HepG2 (cell line): ENCODE measurements around the gene VAPB.

Experiments used
- BRCA1 ChIP-seq: sonication (generic); formaldehyde crosslinking; IDR thresholded peaks from 2 replicates; pipeline ENCODE4 v1.4.0; 2020; ENCODE audit warnings: missing genetic modification reagents
- ZSCAN5A ChIP-seq: sonication (generic); formaldehyde crosslinking; IDR thresholded peaks from 2 replicates; pipeline ENCODE4 v1.8.0; 2022; ENCODE audit warnings: mild to moderate bottlenecking, missing genetic modification reagents, borderline replicate concordance
- TF ChIP-seq, protein P1 (sequence below): sonication (generic); formaldehyde crosslinking; IDR thresholded peaks from 2 replicates; pipeline ENCODE4 v1.9.0; 2022; ENCODE audit warnings: missing genetic modification reagents, mild to moderate bottlenecking, borderline replicate concordance
- TF ChIP-seq, protein P2 (sequence below): sonication (generic); formaldehyde crosslinking; IDR thresholded peaks from 2 replicates; pipeline ENCODE4 v1.4.0; 2020; ENCODE audit warnings: mild to moderate bottlenecking, missing genetic modification reagents

DNA sequence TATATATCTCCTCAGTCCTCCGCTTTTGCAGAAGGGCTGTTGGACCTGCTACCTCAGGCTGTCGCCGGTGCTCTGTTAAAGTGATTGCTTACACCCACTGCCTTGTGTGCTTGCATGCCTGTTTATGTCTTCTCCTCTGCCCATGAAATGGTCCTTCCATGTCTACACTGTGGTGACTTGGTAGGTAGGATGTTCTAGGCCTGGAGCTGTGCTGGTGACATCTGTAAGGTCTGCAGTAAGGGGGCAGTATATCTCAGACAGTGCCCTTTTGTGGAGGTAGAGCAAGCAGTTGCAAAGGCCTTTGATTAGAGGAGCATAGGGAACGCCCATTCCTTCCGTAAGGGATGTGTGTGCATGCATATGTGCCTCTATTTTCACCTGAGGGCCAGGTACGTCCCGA, 40.3 kb downstream of the VAPB start:
- no peak for TF ChIP-seq ZSCAN5A (CRISPR knock-in tag)
- TF ChIP-seq, protein P1, sequence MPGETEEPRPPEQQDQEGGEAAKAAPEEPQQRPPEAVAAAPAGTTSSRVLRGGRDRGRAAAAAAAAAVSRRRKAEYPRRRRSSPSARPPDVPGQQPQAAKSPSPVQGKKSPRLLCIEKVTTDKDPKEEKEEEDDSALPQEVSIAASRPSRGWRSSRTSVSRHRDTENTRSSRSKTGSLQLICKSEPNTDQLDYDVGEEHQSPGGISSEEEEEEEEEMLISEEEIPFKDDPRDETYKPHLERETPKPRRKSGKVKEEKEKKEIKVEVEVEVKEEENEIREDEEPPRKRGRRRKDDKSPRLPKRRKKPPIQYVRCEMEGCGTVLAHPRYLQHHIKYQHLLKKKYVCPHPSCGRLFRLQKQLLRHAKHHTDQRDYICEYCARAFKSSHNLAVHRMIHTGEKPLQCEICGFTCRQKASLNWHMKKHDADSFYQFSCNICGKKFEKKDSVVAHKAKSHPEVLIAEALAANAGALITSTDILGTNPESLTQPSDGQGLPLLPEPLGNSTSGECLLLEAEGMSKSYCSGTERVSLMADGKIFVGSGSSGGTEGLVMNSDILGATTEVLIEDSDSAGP (CRISPR knock-in tag) = no peak
- TF ChIP-seq, protein P2, sequence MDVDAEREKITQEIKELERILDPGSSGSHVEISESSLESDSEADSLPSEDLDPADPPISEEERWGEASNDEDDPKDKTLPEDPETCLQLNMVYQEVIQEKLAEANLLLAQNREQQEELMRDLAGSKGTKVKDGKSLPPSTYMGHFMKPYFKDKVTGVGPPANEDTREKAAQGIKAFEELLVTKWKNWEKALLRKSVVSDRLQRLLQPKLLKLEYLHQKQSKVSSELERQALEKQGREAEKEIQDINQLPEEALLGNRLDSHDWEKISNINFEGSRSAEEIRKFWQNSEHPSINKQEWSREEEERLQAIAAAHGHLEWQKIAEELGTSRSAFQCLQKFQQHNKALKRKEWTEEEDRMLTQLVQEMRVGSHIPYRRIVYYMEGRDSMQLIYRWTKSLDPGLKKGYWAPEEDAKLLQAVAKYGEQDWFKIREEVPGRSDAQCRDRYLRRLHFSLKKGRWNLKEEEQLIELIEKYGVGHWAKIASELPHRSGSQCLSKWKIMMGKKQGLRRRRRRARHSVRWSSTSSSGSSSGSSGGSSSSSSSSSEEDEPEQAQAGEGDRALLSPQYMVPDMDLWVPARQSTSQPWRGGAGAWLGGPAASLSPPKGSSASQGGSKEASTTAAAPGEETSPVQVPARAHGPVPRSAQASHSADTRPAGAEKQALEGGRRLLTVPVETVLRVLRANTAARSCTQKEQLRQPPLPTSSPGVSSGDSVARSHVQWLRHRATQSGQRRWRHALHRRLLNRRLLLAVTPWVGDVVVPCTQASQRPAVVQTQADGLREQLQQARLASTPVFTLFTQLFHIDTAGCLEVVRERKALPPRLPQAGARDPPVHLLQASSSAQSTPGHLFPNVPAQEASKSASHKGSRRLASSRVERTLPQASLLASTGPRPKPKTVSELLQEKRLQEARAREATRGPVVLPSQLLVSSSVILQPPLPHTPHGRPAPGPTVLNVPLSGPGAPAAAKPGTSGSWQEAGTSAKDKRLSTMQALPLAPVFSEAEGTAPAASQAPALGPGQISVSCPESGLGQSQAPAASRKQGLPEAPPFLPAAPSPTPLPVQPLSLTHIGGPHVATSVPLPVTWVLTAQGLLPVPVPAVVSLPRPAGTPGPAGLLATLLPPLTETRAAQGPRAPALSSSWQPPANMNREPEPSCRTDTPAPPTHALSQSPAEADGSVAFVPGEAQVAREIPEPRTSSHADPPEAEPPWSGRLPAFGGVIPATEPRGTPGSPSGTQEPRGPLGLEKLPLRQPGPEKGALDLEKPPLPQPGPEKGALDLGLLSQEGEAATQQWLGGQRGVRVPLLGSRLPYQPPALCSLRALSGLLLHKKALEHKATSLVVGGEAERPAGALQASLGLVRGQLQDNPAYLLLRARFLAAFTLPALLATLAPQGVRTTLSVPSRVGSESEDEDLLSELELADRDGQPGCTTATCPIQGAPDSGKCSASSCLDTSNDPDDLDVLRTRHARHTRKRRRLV = no peak
- TF ChIP-seq BRCA1 = no peak
